SK-N-SH (cell line): ENCODE measurements around the gene IL12RB1. TPM values are rescaled to one million over a fixed set of nuclear protein-coding genes. Genes with fewer than 3 reads are reported as not detected.
"Not testable (repeated sequence)": the region's sequence is repeated elsewhere in the genome, so short reads cannot be mapped to it uniquely, and the experiment has no call there.

Experiments
- CTCF ChIA-PET: fragments of 300-600, 350-600 bp; formaldehyde crosslinking; extraction: SDS; loops from one replicate; lab custom pipeline; 2021; lab: Yijun Ruan, JAX
- POLR2A ChIA-PET: fragments of 350-600 bp; sonication (Branson Sonifier 250); formaldehyde crosslinking; extraction: SDS; loops from one replicate; lab custom pipeline; 2020; ENCODE audit warnings: antibody characterized with exemption, inconsistent platforms; lab: Yijun Ruan, JAX
- DNase-seq: peaks from one replicate; pipeline ENCODE4 v3.0.0; 2012
- H2AFZ ChIP-seq: fragments of 200-600 bp; sonication (generic); 2 replicates; pipeline ENCODE4 v1.8.1; 2016; ENCODE audit warnings: antibody characterized with exemption, mild to moderate bottlenecking, low read depth
- H3F3A ChIP-seq: fragments of 200-600 bp; sonication (generic); replicated peaks from 2 replicates; pipeline ENCODE3; 2016; ENCODE audit warnings: antibody characterized with exemption, mild to moderate bottlenecking; ENCODE audit not compliant: insufficient read depth
- H3K27ac ChIP-seq, 2 experiments: fragments of 200-500 bp in 1 of 2; fragments of 200-600 bp in 1 of 2; sonication (Bioruptor generic) in 1 of 2; sonication (generic), shearing (Covaris generic) in 1 of 2; 2 replicates each; pipeline versions ENCODE4 v1.5.1 to v1.6.1; 2014 to 2016; ENCODE audit warnings: low read depth in 2 of 2, inconsistent platforms in 1 of 2, low read length in 1 of 2, mild to moderate bottlenecking in 1 of 2, mixed read lengths in 1 of 2
- H3K27me3 ChIP-seq: fragments of 200-600 bp; sonication (generic), shearing (Covaris generic); 2 replicates; pipeline ENCODE4 v1.6.1; 2016; ENCODE audit warnings: mixed run types; ENCODE audit not compliant: insufficient read depth
- H3K36me3 ChIP-seq, 2 experiments: fragments of 200-500 bp in 1 of 2; fragments of 200-600 bp in 1 of 2; sonication (Bioruptor generic) in 1 of 2; sonication (generic) in 1 of 2; replicated peaks in 1 of 2; 2 replicates each; pipeline versions ENCODE3 to v1.5.1; 2014 to 2016; ENCODE audit warnings: low read length in 1 of 2, mild to moderate bottlenecking in 1 of 2; ENCODE audit not compliant: insufficient read depth in 2 of 2, control insufficient read depth in 1 of 2
- H3K4me1 ChIP-seq, 2 experiments: fragments of 200-500 bp in 1 of 2; fragments of 200-600 bp in 1 of 2; sonication (Bioruptor generic) in 1 of 2; sonication (generic), shearing (Covaris generic) in 1 of 2; 2 replicates each; pipeline versions ENCODE4 v1.5.1 to v1.6.1; 2014 to 2016; ENCODE audit warnings: low read depth in 1 of 2, low read length in 1 of 2, mixed run types in 1 of 2; ENCODE audit not compliant: insufficient read depth in 2 of 2, control insufficient read depth in 1 of 2
- H3K4me2 ChIP-seq: fragments of 200-600 bp; sonication (generic), shearing (Covaris generic); 2 replicates; pipeline ENCODE4 v1.6.1; 2017; ENCODE audit warnings: mixed run types
- H3K4me3 ChIP-seq, 2 experiments: fragments of 200-500 bp in 1 of 2; fragments of 200-600 bp in 1 of 2; sonication (Bioruptor generic) in 1 of 2; sonication (generic), shearing (Covaris generic) in 1 of 2; 2 replicates each; pipeline versions ENCODE4 v1.5.1 to v1.8.1; 2014 to 2016; ENCODE audit warnings: low read depth in 2 of 2, inconsistent platforms in 1 of 2, low read length in 1 of 2, mild to moderate bottlenecking in 1 of 2, mixed read lengths in 1 of 2, moderate library complexity in 1 of 2
- H3K79me2 ChIP-seq: fragments of 200-600 bp; sonication (generic); 2 replicates; pipeline ENCODE4 v1.8.1; 2017; ENCODE audit warnings: mild to moderate bottlenecking; ENCODE audit not compliant: insufficient read depth
- H3K9ac ChIP-seq: fragments of 200-600 bp; sonication (generic); 2 replicates; pipeline ENCODE4 v1.6.1; 2017; ENCODE audit warnings: mixed run types
- H3K9me2 ChIP-seq: fragments of 200-600 bp; sonication (generic); 2 replicates; pipeline ENCODE4 v1.6.1; 2017; ENCODE audit warnings: mixed run types
- H3K9me3 ChIP-seq: fragments of 200-600 bp; sonication (generic); 2 replicates; pipeline ENCODE4 v1.6.1; 2017; ENCODE audit warnings: mixed run types, mild to moderate bottlenecking, moderate library complexity
- H4K20me1 ChIP-seq: fragments of 200-600 bp; sonication (generic); 2 replicates; pipeline ENCODE4 v1.6.1; 2017; ENCODE audit warnings: mild to moderate bottlenecking, mixed run types; ENCODE audit not compliant: insufficient read depth
- EZH2phosphoT487 ChIP-seq: fragments of 200-600 bp; sonication (generic); IDR thresholded peaks from 2 replicates; pipeline ENCODE4 v1.6.1; 2017; ENCODE audit warnings: low read depth, mixed run types, mild to moderate bottlenecking, antibody characterized with exemption, moderate library complexity, borderline replicate concordance
- FOSL2 ChIP-seq: IDR thresholded peaks from 2 replicates; pipeline ENCODE4 v1.4.0; 2012; ENCODE audit warnings: low read depth, mild to moderate bottlenecking, moderate library complexity, borderline replicate concordance
- FOXM1 ChIP-seq: IDR thresholded peaks from 2 replicates; pipeline ENCODE4 v1.4.0; 2012; ENCODE audit warnings: low read depth, mild to moderate bottlenecking
- GATA2 ChIP-seq: sonication (generic); formaldehyde crosslinking; IDR thresholded peaks from 2 replicates; pipeline ENCODE4 v1.5.0; 2020; ENCODE audit warnings: mild to moderate bottlenecking, missing genetic modification reagents
- MXI1 ChIP-seq: IDR thresholded peaks from 2 replicates; pipeline ENCODE4 v1.6.1; 2012; ENCODE audit warnings: mild to moderate bottlenecking, low read depth, low read length, improper control_type of control experiment
- NFIC ChIP-seq: IDR thresholded peaks from 2 replicates; pipeline ENCODE4 v1.4.0; 2012; ENCODE audit warnings: borderline replicate concordance
- NRF1 ChIP-seq: IDR thresholded peaks from 2 replicates; pipeline ENCODE4 v1.6.1; 2012; ENCODE audit warnings: low read depth, mild to moderate bottlenecking, low read length
- POLR2AphosphoS5 ChIP-seq: IDR thresholded peaks from 2 replicates; pipeline ENCODE4 v1.6.1; 2012; ENCODE audit warnings: low read depth, low read length
- RAD21 ChIP-seq: IDR thresholded peaks from 2 replicates; pipeline ENCODE4 v1.6.1; 2012; ENCODE audit warnings: mild to moderate bottlenecking, low read length
- RCOR1 ChIP-seq: fragments of 150-350 bp; IDR thresholded peaks from 2 replicates; pipeline ENCODE4 v1.6.1; 2017; ENCODE audit warnings: antibody characterized with exemption, low read length
- TEAD4 ChIP-seq: IDR thresholded peaks from 2 replicates; pipeline ENCODE4 v1.4.0; 2012; ENCODE audit warnings: mild to moderate bottlenecking, borderline replicate concordance; ENCODE audit not compliant: insufficient read depth
- WGBS: methylation state at CpG from one replicate; pipeline ENCODE4 v1.1.6; 2017; ENCODE audit warnings: low lambda C conversion rate; 5-methylcytosine and 5-hydroxymethylcytosine counted together
- polyA plus RNA-seq, 3 experiments: library from polyadenylated mRNA; depleted of rRNA; stranded (reverse); fragments of >200 nt; gene quantifications; 2 replicates each; pipeline ENCODE4 v1.2.3, GENCODE V29; 2012
- TF ChIP-seq, protein P1 (sequence below): fragments of 150-350 bp; IDR thresholded peaks from 2 replicates; pipeline ENCODE4 v1.6.1; 2016; ENCODE audit warnings: mild to moderate bottlenecking, low read depth, low read length
- TF ChIP-seq, protein P2 (sequence below): fragments of 150-350 bp; IDR thresholded peaks from 2 replicates; pipeline ENCODE4 v1.6.1; 2017; ENCODE audit warnings: antibody characterized with exemption, low read length, low read depth, borderline replicate concordance
- TF ChIP-seq, protein P3 (sequence below): IDR thresholded peaks from 2 replicates; pipeline ENCODE4; 2012
- TF ChIP-seq, protein P4 (sequence below): fragments of 200-600 bp; sonication (generic); IDR thresholded peaks from 2 replicates; pipeline ENCODE4 v1.6.1; 2017; ENCODE audit warnings: antibody characterized with exemption, mild to moderate bottlenecking, moderate library complexity
- TF ChIP-seq, protein P5 (sequence below): IDR thresholded peaks from 2 replicates; pipeline ENCODE4 v1.4.0; 2012; ENCODE audit warnings: low read depth, borderline replicate concordance
- TF ChIP-seq, protein P6 (sequence below): IDR thresholded peaks from 2 replicates; pipeline ENCODE4 v1.6.1; 2012; ENCODE audit warnings: mild to moderate bottlenecking, low read depth, low read length, moderate library complexity

Gene IL12RB1
- polyA plus RNA-seq, 1 of the 3 experiments (the other 2 are of a cell fraction), result 0.02 TPM

DNA sequence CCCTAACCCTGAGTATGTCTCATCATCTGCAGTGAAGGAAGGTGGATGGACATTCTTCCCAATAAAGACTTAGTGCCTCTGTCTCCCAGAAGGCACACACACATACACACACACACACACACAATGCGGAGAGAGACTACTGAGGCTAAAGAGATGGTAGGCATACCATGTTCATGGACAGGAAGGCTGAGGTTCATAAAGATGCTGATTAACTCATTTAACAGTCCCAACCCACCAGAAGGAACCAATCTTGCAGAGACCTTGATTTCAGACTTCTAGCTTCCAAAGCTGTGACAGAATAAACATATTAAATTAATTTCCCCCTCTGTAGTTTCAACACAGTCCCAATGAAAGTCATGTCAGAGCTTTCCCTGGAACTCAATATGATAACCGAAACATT lies 45.7 kb downstream of the IL12RB1 start:
- Histone ChIP-seq H3K27me3 (peaks cover 8% of the 10 kb centered on the region; the same call in 1 of the 2 replicates), H3K4me2 (no peak overlapping the region), H3K4me1 (no peaks in the 10 kb centered on the region; a peak in 1 of 4 replicates), H2AFZ (no peak overlapping the region), H3K4me3 (no peak overlapping the region), H4K20me1 (no peaks in the 10 kb centered on the region), H3K9me2 (no peaks in the 10 kb centered on the region), H3K79me2 (no peaks in the 10 kb centered on the region), H3K9ac (no peak overlapping the region), H3K9me3 (no peaks in the 10 kb centered on the region), H3F3A (peaks cover 3% of the 10 kb centered on the region), H3K36me3 (no peaks in the 10 kb centered on the region), H3K27ac (no peak overlapping the region)
- DNase-seq, result no peak
- 42% methylated on average over 2 of the region's 2 CpGs for WGBS
- TF ChIP-seq, protein P1, sequence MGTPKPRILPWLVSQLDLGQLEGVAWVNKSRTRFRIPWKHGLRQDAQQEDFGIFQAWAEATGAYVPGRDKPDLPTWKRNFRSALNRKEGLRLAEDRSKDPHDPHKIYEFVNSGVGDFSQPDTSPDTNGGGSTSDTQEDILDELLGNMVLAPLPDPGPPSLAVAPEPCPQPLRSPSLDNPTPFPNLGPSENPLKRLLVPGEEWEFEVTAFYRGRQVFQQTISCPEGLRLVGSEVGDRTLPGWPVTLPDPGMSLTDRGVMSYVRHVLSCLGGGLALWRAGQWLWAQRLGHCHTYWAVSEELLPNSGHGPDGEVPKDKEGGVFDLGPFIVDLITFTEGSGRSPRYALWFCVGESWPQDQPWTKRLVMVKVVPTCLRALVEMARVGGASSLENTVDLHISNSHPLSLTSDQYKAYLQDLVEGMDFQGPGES, result no peak
- TF ChIP-seq EZH2phosphoT487 (no peak), RAD21 (no peak), POLR2AphosphoS5 (no peak), MXI1 (no peak), FOXM1 (no peak), TEAD4 (no peak), RCOR1 (no peak), NRF1 (no peak), FOSL2 (no peak), NFIC (no peak), GATA2 (CRISPR knock-in tag) (no peak)
- TF ChIP-seq, protein P2, sequence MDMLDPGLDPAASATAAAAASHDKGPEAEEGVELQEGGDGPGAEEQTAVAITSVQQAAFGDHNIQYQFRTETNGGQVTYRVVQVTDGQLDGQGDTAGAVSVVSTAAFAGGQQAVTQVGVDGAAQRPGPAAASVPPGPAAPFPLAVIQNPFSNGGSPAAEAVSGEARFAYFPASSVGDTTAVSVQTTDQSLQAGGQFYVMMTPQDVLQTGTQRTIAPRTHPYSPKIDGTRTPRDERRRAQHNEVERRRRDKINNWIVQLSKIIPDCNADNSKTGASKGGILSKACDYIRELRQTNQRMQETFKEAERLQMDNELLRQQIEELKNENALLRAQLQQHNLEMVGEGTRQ, result no peak
- TF ChIP-seq, protein P3, sequence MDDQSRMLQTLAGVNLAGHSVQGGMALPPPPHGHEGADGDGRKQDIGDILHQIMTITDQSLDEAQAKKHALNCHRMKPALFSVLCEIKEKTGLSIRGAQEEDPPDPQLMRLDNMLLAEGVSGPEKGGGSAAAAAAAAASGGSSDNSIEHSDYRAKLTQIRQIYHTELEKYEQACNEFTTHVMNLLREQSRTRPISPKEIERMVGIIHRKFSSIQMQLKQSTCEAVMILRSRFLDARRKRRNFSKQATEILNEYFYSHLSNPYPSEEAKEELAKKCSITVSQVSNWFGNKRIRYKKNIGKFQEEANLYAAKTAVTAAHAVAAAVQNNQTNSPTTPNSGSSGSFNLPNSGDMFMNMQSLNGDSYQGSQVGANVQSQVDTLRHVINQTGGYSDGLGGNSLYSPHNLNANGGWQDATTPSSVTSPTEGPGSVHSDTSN, result no peak
- TF ChIP-seq, protein P4, sequence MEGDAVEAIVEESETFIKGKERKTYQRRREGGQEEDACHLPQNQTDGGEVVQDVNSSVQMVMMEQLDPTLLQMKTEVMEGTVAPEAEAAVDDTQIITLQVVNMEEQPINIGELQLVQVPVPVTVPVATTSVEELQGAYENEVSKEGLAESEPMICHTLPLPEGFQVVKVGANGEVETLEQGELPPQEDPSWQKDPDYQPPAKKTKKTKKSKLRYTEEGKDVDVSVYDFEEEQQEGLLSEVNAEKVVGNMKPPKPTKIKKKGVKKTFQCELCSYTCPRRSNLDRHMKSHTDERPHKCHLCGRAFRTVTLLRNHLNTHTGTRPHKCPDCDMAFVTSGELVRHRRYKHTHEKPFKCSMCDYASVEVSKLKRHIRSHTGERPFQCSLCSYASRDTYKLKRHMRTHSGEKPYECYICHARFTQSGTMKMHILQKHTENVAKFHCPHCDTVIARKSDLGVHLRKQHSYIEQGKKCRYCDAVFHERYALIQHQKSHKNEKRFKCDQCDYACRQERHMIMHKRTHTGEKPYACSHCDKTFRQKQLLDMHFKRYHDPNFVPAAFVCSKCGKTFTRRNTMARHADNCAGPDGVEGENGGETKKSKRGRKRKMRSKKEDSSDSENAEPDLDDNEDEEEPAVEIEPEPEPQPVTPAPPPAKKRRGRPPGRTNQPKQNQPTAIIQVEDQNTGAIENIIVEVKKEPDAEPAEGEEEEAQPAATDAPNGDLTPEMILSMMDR, result no peak
- TF ChIP-seq, protein P5, sequence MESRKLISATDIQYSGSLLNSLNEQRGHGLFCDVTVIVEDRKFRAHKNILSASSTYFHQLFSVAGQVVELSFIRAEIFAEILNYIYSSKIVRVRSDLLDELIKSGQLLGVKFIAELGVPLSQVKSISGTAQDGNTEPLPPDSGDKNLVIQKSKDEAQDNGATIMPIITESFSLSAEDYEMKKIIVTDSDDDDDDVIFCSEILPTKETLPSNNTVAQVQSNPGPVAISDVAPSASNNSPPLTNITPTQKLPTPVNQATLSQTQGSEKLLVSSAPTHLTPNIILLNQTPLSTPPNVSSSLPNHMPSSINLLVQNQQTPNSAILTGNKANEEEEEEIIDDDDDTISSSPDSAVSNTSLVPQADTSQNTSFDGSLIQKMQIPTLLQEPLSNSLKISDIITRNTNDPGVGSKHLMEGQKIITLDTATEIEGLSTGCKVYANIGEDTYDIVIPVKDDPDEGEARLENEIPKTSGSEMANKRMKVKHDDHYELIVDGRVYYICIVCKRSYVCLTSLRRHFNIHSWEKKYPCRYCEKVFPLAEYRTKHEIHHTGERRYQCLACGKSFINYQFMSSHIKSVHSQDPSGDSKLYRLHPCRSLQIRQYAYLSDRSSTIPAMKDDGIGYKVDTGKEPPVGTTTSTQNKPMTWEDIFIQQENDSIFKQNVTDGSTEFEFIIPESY, result no peak
- TF ChIP-seq, protein P6, sequence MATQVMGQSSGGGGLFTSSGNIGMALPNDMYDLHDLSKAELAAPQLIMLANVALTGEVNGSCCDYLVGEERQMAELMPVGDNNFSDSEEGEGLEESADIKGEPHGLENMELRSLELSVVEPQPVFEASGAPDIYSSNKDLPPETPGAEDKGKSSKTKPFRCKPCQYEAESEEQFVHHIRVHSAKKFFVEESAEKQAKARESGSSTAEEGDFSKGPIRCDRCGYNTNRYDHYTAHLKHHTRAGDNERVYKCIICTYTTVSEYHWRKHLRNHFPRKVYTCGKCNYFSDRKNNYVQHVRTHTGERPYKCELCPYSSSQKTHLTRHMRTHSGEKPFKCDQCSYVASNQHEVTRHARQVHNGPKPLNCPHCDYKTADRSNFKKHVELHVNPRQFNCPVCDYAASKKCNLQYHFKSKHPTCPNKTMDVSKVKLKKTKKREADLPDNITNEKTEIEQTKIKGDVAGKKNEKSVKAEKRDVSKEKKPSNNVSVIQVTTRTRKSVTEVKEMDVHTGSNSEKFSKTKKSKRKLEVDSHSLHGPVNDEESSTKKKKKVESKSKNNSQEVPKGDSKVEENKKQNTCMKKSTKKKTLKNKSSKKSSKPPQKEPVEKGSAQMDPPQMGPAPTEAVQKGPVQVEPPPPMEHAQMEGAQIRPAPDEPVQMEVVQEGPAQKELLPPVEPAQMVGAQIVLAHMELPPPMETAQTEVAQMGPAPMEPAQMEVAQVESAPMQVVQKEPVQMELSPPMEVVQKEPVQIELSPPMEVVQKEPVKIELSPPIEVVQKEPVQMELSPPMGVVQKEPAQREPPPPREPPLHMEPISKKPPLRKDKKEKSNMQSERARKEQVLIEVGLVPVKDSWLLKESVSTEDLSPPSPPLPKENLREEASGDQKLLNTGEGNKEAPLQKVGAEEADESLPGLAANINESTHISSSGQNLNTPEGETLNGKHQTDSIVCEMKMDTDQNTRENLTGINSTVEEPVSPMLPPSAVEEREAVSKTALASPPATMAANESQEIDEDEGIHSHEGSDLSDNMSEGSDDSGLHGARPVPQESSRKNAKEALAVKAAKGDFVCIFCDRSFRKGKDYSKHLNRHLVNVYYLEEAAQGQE, result no peak
- ChIA-PET CTCF (interaction anchor here (1.0 to 1.6 kb wide), 3 partner anchors 15 to 120 kb away, joined by 3 to 6 read pairs (median 5); no protein-coding TSS in a partner anchor), POLR2A (no interaction called here)

DNA sequence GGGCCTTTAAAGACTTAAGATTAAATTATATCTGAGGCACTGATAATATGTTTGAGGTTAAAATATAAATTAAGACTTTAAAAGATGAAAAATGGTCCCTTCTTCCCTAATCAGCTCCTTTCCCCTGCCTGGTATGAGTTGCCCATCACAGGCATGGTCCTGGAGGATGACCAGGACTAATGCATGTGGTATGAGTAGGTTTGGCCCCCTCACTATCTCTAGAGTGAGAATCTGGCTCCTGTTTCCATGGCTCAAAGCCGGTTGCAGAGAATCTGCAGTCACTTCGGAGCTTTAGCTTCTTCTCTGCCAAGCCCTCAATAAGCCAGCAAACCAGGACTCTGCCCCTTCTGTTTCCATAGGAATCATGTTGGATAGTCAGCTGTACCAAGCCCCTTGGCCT lies 54.6 kb downstream of the IL12RB1 start:
- CTCF ChIA-PET, result interaction anchor here (0.6 to 1.3 kb wide), 2 partner anchors 21 to 25 kb away, joined by 3 read pairs; no protein-coding TSS in a partner anchor
- DNase-seq, H3K79me2 ChIP-seq, H4K20me1 ChIP-seq, H3K27ac ChIP-seq, H3K9me3 ChIP-seq, POLR2A ChIA-PET, H3K4me2 ChIP-seq, H3K9me2 ChIP-seq, H3K4me1 ChIP-seq, H3K4me3 ChIP-seq, H3K27me3 ChIP-seq, H3K9ac ChIP-seq, H2AFZ ChIP-seq, H3K36me3 ChIP-seq, H3F3A ChIP-seq: not testable (repeated sequence)
- 59% methylated on average over 2 of the region's 2 CpGs for WGBS
